HG03558 (cell line): ENCODE measurements around the gene SETD7.
"Not testable (repeated sequence)": the region's sequence is repeated elsewhere in the genome, so short reads cannot be mapped to it uniquely, and the experiment has no call there.

Experiments used
- ATAC-seq: cut with Tn5 transposase; IDR thresholded peaks from one replicate; pipeline ENCODE4 v1.9.1; 2021; ENCODE audit warnings: moderate number of reproducible peaks; ENCODE audit not compliant: unreplicated experiment; ENCODE audit errors: extremely low read depth

SETD7 gene

GRCh38 chr4:139472852-139473251 lies 83.2 kb downstream of the SETD7 start:
- ATAC-seq = no peak

GRCh38 chr4:139470997-139471665 lies 84.9 kb downstream of the SETD7 start:
- ATAC-seq = peak; percentile 62

DNA sequence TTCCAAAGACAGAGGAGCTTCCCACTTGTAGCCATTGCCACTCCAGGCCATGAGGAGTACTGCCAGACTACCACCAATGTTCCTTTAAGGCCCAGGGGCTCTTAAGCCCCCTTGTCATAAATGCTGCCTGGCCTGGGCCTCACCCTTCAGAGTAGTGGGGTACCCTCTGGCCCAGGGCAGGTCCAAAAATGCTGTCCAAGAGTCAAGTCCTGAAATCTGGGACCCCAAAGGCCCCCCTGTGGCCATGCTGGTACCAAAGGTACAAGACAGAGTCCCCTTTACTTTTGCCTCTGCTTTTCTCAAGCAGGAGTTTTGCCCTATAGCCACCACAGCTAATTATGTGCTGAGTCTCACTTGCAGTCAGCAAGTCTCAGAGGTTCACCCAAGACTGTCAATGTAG lies 85.7 kb downstream of the SETD7 start:
- no peak for ATAC-seq

DNA sequence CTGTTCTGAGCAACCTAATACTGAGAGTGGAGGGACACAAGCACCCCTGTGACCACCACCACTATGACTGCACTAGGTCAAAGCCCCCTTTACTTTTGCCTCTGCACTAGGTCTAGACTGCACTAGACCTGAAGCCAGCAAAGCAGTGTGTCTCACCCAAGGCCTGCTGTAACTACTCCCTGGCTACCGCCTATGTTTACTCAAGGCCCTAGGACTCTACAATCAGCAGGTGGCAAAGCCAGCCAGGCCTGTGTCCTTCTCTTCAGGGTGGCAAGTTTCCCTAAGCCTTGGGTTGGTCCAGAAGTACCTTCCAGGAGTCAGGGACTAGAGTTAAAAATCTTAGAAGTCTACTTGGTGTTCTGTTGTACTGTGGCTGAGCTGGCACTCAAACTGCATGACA lies 86.2 kb downstream of the SETD7 start:
- ATAC-seq = no peak

- no peak for ATAC-seq
These were observed 86.8 kb downstream of the SETD7 start for GRCh38 chr4:139469216-139469615.

DNA sequence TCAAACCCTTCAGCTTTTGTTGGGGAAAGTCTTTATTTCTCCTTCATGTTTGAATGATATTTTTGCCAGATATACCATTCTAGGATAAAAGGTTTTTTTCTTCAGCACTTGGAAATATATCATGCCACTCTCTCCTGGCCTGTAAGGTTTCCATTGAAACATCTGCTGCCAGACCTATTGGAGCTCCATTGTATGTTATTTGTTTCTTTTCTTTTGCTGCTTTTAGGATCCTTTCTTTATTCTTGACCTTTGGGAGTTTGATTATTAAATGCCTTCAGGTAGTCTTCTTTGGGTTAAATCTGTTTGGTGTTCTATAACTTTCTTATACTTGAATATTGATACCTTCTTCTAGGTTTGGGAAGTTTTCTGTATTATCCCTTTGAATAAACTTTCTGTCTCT lies 87.3 kb downstream of the SETD7 start:
- ATAC-seq = not testable (repeated sequence)

GRCh38 chr4:139465922-139466321 lies 90.1 kb downstream of the SETD7 start:
- ATAC-seq = no peak

DNA sequence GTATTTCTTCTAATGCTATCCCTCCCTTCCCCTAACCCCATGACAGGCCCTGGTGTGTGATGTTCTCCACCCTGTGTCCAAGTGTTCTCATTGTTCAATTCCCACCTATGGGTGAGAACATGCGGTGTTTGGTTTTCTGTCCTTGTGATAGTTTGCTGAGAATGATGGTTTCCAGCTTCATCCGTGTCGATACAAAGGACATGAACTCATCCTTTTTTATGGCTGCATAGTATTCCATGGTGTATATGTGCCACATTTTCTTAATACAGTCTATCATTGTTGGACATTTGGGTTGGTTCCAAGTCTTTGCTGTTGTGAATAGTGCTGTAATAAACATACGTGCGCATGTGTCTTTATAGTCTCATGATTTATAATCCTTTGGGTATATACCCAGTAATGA lies 91.5 kb downstream of the SETD7 start:
- not testable (repeated sequence) for ATAC-seq

DNA sequence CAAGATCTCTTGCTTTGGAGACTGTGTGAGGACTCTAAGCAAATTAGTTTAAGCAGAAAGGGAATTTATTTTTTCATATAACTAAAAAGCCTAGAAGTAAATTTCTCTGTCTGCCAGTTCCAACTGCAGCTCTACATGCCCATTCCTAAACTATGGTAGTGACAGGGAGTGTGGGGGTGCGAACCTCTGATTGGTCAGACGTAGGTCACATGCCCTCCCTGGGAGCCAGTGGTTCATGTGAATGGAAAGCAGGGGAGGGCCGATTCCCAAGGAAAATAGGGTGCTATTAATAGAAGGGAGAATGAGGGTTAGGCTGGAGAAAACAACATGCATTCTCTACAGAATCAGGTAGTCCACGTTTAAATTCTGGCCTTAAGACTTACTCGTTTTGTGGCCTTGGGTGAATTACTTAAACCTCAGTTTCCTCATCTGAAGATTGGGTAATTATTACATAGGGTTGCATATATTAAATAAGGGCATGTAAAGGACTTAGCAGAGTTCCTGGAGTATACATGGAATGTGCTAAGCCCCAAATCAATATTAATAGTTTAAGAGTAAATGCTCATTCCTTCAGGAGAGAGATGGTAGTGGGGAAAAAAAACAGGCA lies 94.9 kb downstream of the SETD7 start:
- no peak for ATAC-seq

- no peak for ATAC-seq
These were observed 95.5 kb downstream of the SETD7 start for GRCh38 chr4:139460565-139460964.

- ATAC-seq = no peak
These were observed 97.0 kb downstream of the SETD7 start for GRCh38 chr4:139458999-139459398.

- ATAC-seq = no peak
These were observed 97.5 kb downstream of the SETD7 start for GRCh38 chr4:139458543-139458942.

- no peak for ATAC-seq
These were observed 98.7 kb downstream of the SETD7 start for GRCh38 chr4:139457318-139457717.

DNA sequence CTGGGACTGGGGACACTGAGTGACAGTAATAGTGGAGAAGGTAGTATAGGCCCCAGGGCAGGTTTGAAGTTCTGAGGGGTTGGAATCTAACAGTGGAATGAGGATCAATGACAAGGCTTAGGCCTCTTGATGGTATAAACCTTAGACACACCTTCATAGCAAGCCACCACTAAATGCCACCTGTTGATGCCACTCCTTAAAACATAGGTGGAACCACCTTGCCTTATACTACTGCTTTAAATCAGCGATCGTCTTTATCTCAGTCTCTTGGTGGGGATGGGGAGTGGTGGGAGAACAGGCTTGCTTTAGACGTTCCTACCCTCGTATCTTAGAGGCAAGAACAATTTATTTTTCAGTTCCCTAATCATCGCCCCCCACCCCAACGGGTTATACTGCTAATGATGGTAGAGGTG lies 100.9 kb downstream of the SETD7 start:
- ATAC-seq = no peak

DNA sequence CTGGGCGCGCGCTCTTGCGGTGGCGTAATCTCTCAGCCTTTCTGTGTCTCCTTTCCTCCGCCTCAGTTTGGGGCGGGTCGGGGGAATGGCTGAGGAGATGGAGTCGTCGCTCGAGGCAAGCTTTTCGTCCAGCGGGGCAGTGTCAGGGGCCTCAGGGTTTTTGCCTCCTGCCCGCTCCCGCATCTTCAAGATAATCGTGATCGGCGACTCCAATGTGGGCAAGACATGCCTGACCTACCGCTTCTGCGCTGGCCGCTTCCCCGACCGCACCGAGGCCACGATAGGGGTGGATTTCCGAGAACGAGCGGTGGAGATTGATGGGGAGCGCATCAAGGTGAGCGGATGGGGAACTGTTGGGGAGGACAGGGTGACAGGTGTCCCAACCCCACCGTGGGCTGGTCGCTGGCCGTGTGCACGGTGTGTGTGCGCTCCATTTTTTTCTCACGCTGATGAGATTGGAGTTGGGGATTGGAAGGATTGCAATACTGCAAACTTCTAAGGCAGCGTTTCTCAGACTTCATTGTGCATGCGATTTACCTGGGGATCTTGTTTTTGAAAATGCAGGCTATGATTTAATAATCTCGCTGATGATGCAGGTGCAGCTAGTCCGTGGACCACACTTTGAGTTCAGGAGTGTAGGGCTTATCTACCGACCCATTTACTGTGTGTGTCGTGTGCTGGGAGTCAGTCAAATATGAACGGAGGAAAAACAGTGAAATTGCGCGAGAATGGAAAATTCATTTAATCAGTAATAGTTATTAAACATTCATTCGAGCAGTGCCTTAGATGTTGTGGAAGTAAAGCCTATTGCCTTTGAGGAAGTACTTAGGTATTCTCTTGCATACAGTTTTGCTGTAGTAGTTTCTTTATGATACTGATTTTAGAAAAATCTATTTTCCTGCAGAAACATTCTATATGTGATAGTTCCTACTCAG lies 101.6 kb downstream of the SETD7 start, which contains the start of gene RAB33B:
RAB33B (plus strand) TSS at position 11 of the 935 bp plus-strand sequence; CDS start at position 86, 75 bp downstream.
- no peak for ATAC-seq

GRCh38 chr4:139453371-139454110 lies 102.5 kb downstream of the SETD7 start:
- ATAC-seq = peak; percentile 78

GRCh38 chr4:139453041-139453370 lies 103.0 kb downstream of the SETD7 start:
- peak; percentile 37 for ATAC-seq

- ATAC-seq = no peak
These were observed 104.0 kb downstream of the SETD7 start for GRCh38 chr4:139451997-139452396.

GRCh38 chr4:139450586-139450985 lies 105.4 kb downstream of the SETD7 start:
- no peak for ATAC-seq

DNA sequence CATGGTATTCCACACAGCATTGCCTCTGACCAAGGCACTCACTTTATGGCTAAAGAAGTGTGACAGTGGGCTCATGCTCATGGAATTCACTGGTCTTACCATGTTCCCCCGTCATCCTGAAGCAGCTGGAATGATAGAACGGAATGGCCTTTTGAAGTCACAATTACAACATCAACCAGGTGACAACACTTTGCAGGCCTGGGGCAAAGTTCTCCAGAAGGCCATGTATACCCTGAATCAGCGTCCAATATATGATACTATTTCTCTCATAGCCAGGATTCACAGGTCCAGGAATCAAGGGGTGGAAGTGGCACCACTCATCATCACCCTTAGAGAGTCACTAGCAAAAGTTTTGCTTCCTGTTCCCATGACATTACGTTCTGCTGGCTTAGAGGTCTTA lies 108.9 kb downstream of the SETD7 start:
- ATAC-seq = not testable (repeated sequence)
